GM21367 (cell line): ENCODE data around the gene CNTNAP1.
A peak's percentile ranks its signal among the peaks of the same experiment; 100 is the strongest.

Source experiments
- ATAC-seq: cut with Tn5 transposase; IDR thresholded peaks from one replicate; pipeline ENCODE4 v1.9.1; 2021; ENCODE audit not compliant: unreplicated experiment

CNTNAP1 gene

DNA sequence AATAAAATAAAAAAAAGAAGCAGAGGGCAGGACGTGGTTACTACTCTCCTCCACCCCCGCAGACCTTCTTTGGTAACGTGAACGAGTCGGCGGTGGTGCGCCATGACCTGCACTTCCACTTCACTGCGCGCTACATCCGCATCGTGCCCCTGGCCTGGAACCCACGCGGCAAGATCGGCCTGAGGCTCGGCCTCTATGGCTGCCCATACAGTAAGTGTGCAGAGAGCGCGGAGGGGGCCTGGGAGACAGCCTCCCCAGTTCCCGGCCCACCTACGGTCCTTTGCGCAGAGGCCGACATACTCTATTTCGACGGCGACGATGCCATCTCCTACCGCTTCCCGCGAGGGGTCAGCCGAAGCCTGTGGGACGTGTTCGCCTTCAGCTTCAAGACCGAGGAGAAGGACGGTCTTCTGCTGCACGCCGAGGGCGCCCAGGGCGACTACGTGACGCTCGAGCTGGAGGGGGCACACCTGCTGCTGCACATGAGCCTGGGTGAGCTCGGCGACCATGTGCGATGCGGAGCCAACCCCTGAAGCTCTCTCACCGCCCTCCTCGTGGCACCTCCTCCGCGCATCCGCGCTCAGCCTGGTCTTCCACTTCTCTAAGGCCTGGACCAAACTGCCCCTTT, 2.7 kb downstream of the CNTNAP1 start:
- no peak for ATAC-seq

DNA sequence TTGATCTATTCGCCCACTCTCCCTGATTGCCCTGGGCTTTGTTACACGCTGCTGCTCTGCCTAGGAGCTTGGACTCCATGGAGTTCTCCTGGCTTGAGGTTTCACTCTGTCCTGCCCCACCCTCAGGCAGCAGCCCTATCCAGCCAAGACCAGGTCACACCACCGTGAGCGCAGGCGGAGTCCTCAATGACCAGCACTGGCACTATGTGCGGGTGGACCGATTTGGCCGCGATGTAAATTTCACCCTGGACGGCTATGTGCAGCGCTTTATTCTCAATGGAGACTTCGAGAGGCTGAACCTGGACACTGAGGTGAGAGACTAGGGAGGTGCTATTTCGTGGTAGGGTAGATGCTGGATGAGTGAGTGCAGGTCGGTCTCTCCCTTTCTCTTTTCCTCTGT, 3.5 kb downstream of the CNTNAP1 start:
- ATAC-seq = no peak

DNA sequence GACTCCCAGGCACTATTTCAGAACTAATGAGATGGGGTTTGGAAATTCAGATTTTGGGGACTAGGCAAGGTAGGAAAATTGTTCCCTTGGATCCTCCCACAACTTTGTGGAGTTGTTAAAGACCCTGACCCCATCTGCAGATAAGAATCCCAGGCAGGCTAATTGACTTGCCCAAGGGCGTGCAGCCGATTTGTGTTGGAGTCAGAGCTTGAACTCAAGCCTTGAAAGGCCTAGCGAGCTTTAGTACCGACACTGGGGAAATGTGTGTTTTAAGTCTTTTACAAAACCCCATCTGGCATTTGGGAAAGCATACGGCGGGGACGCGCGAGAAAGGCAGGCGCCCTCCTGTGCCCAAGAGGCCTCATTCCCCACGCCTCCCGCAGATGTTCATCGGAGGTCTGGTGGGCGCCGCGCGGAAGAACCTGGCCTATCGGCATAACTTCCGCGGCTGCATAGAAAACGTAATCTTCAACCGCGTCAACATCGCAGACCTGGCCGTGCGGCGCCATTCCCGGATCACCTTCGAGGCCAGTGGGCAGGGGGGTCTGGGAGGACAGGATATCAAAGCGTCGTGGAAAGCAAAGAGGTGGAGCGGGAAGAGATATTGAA, 4.3 kb downstream of the CNTNAP1 start:
- ATAC-seq = no peak

DNA sequence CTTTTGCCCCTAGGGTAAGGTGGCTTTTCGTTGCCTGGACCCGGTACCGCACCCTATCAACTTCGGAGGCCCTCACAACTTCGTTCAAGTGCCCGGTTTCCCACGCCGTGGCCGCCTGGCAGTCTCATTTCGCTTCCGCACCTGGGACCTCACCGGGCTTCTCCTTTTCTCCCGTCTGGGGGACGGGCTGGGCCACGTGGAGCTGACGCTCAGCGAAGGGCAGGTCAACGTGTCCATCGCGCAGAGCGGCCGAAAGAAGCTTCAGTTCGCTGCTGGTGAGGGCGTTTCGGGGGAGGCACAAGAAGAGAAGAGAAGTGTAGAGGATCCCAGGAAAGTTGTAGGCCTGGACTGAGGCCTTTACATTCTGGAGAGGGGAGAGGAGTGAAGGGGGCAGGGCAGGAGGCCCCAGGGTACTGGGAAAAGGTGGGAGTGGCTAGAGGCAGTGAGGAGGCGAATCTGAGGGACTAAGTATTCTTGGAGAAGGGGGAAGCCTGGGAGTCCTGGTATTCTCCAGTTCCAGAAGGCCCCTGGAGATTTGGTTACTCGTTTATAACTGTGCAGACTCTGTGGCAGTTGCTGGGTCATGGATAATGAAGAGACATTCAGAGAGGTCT, 5.5 kb downstream of the CNTNAP1 start:
- no peak for ATAC-seq

DNA sequence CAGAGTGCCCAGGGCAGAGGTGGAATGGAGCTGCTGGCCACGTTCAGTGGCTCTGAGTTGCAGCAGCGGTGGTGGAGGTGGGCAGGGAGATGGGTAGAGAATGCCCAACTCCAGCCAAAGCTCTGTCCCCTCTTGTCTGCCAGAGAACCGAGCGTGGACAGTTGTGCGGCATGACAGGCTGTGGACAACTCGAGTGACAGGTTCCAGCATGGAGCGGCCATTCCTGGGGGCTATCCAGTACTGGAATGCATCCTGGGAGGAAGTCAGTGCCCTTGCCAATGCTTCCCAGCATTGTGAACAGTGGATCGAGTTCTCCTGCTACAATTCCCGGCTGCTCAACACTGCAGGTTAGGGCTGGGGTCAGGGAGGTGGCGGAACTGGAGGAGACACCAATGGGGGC, 8.3 kb downstream of the CNTNAP1 start:
- no peak for ATAC-seq

DNA sequence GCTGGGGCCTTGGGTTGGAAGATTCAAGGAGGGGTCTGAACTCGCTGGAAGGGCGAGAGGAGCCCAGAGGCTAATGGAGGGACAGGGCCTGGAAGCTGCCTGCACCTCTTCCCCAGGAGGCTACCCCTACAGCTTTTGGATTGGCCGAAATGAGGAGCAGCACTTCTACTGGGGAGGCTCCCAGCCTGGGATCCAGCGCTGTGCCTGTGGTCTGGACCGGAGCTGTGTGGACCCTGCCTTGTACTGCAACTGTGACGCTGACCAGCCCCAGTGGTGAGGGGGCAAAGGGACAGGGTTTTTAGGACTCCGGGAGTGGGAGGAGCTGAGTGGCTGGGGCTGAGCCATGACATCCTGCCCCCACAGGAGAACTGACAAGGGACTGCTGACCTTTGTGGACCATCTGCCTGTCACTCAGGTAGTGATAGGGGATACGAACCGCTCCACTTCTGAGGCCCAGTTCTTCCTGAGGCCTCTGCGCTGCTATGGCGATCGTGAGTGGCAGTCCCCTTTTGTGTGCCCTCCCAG, 8.8 kb downstream of the CNTNAP1 start:
- no peak for ATAC-seq

DNA sequence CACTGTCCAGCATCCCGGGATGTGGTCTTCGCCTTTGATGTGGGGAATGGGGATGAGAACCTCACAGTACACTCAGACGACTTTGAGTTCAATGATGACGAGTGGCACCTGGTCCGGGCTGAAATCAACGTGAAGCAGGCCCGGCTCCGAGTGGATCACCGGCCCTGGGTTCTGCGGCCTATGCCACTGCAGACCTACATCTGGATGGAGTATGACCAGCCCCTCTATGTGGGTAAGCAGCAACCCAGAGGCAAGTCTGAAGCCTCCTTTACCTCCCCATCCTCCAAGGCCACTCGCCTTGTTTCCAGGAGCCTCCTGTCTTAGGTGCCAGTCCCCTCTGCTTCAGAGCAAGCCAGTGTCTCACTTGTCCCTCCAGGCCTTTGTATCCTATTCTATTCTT, 10.2 kb downstream of the CNTNAP1 start:
- ATAC-seq = no peak

DNA sequence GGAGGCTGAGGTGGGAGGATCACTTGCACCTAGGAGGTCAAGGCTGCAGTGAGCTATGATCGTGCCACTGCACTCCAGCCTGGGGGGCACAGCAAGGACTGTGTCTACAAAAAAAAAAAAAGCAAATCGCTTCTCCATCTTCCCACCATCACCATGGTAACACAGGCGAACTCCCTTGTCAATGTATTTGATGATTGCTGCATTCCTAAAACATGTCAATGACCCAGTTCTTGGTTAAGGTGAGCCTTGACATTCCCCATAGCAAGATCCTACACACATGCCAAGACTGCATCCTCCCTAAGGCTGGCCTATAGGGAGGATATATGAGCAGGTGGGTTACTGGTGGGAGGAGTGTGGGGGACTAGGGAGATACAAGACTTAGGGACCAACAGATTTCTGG, 12.2 kb downstream of the CNTNAP1 start:
- ATAC-seq = no peak

DNA sequence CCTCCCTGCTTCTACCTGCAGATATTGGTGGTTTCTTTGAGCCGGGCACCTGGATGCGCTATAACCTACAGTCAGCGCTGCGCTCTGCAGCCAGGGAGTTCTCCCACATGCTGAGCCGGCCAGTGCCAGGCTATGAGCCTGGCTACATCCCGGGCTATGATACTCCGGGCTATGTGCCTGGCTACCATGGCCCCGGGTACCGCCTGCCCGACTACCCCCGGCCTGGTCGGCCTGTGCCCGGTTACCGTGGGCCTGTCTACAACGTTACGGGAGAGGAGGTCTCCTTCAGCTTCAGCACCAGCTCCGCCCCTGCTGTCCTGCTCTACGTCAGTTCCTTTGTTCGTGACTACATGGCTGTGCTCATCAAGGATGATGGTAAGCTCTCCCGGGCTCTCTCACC, 13.2 kb downstream of the CNTNAP1 start:
- ATAC-seq = no peak

DNA sequence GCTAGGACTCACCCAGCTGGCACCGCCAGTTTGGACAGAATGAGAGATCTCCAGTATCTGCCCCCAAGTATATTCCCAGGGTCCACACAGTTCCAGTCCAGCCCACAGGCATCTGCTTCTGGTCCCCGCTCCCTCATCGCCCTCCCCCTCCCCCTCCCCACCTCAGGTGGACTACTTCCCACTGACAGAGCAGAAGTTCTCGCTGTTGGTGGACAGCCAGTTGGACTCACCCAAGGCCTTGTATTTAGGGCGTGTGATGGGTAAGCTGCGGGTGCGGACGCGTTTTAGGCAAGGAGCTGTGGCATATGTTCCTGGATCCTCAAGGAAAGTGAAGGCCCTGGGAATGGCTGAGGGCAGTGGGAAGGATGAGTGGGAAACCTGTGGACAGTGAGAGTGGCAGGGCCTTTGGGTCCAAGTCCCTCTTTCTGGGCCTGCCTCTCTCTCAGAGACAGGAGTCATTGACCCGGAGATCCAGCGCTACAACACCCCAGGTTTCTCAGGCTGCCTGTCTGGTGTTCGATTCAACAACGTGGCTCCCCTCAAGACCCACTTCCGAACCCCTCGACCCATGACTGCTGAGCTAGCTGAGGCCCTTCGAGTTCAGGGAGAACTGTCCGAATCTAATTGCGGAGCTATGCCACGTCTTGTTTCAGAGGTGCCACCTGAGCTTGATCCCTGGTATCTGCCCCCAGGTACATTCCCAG, 14.9 kb downstream of the CNTNAP1 start:
- no peak for ATAC-seq

DNA sequence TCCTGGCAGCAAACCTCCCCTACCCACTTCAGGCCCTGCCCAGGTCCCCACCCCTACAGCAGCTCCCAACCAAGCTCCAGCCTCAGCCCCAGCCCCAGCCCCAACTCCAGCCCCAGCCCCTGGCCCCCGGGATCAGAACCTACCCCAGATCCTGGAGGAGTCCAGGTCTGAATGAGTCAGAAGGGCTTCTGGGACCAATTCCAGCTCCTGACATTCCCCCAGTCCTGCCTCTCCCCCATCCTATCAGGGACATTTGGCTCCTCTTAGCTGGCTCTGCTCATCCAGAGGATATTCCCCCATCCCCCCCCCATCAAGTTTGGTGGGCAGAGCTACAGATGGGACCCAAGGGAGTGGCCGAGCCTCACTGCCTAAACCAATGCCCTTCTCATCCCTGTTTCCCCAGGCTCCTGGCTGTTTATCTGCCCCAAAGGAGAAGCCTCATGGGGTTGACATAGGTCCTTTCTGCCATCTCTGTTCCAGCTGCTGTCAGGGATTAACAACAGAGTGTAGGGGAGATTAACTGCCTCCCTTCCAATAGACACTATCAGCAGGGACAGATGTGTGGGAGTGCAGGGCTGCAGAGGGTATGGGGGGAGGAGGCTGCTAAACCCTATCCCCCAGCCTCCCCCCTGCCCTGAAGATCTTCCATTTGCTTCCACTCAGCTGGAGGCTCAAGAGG, 16.5 kb downstream of the CNTNAP1 start:
- no peak for ATAC-seq

DNA sequence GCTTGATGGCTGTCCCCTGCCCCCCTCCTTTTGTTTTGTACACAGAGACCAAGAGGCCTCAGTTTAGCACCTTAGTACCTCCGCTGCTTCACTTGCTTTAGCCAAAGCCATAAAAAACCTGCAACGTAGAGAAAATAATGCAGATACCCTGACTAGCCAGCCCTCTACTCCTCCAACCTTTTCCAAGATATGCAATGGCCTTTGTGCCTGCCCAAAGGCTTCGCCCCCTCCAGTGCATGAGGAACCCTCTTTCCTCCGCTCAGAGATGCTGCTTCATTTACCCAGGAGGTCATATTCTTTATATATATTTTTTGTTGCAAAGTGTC, 17.0 kb downstream of the CNTNAP1 start:
- ATAC-seq = no peak

DNA sequence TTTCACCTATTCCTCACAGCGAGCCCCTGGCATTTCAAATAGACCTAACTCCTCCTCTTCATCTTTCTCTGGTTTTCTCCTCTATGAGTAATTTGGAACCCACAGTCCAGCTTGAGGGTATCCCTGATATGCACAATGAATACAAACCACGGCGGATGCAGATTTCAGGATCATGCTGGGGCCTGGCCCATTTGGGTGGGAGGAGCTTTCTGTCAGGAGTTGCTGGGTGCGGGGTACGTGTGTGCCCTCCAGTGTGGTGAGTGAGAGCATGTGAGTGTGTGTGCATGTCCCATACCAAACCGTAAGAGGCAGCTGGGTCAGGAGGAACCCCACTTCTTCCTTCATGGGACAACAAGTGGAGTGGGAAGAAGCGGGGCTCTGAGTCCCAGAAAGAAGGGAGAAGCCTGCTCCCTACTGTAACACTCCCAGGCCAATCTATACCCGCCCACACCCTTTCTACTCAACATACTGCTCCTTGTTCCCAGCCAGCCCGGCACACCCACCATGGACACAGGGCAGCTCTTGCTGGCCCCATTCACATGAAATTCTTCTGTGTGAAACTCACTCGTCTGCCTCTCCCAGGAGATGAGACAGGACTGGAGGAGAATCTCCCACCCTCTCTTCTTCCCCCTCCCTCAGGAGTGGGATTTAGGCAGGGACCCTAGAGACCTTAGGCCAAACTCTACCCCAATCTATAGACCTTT, 18.4 kb downstream of the CNTNAP1 start:
- no peak for ATAC-seq

DNA sequence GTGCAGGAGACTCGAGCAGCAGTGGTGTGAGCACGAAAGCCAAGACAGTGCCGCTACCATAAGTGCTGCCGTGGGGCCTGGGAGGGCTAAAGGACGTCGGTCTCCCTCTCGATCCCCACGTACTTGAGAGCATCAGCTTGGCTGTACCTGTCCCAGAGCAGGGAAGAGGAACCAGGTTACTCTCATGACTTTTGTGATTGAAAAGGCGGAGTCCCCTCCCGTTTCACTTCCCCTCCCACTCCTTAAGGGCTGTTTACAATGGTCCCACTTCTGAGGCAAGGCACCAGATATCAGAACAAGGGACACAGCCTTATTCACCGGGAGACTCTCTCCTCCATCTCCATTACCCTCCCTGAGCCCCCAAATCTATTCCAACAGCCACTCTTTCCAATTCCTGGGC, 20.1 kb downstream of the CNTNAP1 start:
- no peak for ATAC-seq

DNA sequence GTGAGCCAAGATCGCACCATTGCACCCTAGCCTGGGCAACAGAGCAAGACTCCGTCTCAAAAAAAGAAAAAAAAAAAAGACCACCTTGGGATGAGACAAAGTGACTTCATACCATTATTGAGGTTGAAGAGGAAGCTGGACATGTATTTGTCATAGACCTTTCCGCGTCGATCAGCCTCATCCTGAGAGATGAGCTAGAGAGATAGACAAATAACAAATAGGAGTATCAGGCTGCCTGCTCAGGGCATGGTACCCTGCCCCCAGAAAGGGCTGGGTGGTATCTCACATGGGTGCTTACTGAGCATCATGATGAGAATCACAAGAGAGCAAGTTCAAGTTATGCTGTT, 22.1 kb downstream of the CNTNAP1 start:
- ATAC-seq = no peak

DNA sequence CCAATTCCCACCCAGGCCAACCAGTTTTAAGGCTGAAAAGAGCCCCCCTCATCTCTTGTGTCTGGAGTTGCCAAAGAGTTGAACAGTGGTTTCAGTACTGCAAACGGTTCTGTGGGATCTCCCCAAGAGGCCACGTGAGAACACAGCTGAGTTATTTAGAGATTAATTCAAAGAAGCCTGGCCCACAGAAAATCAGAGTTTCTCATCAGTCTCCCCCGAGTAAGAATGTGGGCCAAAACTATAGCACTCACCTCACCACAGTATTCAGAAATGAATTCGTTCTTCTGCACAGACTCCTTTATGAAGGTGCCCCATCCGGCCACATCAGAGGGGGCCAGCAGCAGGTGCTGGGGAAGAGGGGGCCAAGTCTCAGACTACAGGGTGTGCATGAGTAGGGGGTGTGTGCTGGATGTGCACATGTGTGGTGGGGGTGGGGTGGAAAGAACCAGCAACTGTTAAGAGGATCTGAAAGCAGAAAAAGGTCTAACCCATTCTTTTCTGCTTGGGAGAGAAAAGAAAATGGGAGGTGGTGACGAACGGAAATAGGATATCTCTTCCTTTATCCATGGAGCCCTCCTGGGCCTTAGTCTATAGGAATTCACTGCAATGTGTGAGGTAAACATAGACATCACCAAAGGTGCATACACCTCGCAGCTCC, 22.6 kb downstream of the CNTNAP1 start:
- peak; percentile 68 for ATAC-seq

DNA sequence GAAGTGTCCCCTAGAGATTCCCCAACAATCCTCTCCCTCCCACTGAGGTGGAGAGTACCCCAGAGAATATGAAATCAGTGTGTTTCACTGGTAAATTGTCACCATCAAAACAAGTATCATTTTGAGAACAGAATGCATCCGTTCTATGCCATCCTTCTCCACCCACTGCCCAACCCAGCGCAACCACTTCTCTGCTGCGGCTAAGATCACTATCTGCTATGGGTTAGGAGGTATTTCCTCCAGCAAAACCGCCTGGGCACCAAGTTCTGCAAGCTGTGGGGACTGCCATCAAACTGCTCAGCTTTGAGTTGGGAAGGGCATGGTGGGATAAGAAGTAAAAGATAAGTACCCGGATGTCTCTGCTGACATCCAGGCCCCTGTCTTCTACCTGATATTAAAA, 24.4 kb downstream of the CNTNAP1 start:
- ATAC-seq = no peak

DNA sequence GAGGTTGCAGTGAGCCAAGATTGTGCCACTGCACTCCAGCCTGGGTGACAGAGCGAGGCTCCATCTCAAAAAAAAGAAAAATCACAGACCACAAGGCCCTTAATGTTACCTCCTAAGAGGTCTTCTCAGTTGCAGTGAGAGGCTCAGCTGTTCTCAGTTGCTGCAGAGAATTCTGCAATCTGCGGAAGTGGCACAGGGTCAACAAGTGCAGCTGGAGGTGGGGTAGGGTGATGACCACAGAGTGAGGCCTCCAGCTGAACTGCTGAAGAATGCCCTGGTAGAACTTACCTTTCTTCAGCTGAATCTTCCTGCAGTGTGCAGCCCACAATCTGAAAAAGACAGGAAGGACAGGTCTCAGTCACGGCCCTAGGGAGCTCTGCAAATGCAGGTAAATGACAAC, 26.3 kb downstream of the CNTNAP1 start:
- no peak for ATAC-seq

DNA sequence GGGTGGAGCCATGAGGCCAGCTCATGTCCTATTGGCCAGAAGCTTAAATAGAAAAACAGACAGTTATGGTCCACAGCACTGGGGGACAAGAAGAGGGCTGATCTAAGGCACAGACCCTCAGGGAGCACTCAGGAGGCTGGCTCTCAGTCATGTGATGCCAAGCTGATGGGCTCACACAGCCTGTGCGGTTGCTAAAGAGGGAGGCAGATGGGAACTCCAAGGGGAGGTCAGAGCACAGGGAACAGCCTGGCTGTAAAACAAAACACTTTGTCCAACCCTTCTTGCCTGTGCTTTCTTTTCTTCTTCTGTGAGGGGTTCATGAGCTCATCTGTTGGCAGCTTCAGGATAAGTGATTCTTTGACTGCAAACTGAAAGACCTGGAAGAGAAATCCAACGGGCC, 27.2 kb downstream of the CNTNAP1 start:
- ATAC-seq = no peak

DNA sequence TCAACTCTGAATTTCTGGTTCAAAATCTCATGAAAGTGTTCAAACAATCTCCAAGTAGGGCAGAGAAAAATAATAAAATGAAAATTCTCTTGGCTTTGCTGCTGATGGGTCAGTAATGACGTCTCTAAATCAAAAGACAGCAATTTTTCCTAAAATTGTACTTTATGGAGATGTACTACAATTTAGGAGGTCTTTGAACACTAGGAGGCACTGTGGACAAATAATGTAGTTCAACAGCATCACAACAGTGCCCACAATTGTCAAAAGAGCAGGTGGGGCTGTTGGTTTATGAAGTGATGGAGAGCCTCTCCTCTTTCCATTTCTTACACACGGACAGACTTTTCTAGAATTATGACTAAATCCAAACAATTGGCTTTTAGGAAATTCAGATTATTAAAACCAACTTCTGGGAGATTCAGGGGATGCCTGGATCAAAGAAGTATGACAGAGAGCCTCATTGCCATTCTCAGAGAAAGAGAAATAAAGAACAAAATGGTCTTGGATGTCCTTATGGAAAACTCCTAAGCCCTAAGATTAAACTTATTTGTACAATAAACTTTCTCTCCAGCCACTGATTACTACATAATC, 38.8 kb downstream of the CNTNAP1 start:
- no peak for ATAC-seq
